ENCODE data around the gene AKR1B1. TPM values are rescaled to one million over a fixed set of nuclear protein-coding genes. Genes with fewer than 3 reads are reported as not detected.

AKR1B1 gene
- total RNA-seq, 4 donors from 2014 or later, result 90.4 to 147 (median 123) TPM

DNA sequence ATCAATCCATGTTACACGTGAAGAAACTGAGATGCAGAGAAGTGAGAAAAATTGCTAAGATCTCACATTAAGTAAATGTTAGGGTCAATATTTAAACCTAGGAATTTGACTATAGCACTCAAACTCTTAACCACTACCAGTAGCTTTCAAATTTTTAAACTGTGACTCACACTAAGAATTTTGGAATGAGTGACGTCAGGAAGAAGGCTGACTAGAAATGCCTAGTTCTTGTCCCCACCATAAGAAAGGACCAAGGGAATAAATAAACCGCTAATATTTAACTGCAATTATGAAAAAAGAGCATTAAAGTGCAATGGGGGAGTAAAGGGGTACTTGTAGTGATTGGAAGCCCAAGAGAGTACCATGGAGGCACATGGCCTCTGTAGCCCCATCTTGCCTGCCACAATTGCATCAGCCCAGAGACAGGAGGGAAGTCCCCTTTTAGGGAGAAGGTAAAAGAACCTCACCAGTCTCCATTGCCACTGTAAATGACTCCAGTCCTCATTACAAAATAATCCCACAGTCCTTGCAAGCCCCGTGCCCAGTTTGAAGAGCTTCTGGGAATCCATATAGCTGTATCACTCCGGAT, 3.5 kb upstream of the AKR1B1 start:
- TF ChIP-seq, protein P1, sequence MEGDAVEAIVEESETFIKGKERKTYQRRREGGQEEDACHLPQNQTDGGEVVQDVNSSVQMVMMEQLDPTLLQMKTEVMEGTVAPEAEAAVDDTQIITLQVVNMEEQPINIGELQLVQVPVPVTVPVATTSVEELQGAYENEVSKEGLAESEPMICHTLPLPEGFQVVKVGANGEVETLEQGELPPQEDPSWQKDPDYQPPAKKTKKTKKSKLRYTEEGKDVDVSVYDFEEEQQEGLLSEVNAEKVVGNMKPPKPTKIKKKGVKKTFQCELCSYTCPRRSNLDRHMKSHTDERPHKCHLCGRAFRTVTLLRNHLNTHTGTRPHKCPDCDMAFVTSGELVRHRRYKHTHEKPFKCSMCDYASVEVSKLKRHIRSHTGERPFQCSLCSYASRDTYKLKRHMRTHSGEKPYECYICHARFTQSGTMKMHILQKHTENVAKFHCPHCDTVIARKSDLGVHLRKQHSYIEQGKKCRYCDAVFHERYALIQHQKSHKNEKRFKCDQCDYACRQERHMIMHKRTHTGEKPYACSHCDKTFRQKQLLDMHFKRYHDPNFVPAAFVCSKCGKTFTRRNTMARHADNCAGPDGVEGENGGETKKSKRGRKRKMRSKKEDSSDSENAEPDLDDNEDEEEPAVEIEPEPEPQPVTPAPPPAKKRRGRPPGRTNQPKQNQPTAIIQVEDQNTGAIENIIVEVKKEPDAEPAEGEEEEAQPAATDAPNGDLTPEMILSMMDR (IDR thresholded peaks at IDR 0.05; ENCODE audit: low read depth), result no peak

DNA sequence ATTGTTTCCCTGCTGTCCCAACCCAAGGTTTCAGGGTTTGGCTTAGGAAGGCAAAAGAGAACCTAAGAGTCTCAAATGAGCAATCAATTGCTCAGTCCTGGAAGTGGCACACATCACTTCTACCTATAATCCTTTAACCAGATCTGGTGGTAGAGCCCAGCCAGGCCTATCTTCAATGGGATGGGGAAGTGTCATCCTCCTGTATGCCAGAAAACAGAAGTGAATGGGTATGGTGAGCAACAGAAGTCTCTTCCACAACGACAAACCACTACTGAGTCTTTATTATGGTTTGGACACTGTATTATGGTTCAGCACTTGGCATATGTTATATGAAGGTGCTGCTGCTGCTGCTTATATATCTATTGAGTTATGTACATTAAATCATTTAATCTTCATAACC, 3.0 kb upstream of the AKR1B1 start:
- TF ChIP-seq, protein P1 (IDR thresholded peaks at IDR 0.05; ENCODE audit: low read depth), result no peak

DNA sequence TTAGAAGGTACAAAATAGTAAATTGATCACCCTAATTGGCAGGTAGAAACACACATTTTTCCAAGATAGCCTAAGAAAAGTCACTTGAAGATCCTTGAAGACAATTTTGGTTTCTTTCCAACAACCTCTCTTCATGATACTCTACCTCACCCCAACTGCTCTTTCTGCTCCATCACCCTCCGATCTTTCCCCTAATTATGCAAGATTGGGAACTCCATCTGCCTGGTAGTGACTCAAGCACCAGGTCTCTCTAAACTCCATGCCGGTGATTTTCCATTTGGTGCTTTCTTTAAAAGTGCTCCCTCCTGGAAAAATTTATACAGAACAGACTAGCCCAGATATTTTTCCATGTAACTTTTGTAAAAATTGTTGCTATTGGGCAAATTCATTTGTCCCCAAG, 1.1 kb upstream of the AKR1B1 start:
- TF ChIP-seq, protein P1 (IDR thresholded peaks at IDR 0.05; ENCODE audit: low read depth), result no peak

DNA sequence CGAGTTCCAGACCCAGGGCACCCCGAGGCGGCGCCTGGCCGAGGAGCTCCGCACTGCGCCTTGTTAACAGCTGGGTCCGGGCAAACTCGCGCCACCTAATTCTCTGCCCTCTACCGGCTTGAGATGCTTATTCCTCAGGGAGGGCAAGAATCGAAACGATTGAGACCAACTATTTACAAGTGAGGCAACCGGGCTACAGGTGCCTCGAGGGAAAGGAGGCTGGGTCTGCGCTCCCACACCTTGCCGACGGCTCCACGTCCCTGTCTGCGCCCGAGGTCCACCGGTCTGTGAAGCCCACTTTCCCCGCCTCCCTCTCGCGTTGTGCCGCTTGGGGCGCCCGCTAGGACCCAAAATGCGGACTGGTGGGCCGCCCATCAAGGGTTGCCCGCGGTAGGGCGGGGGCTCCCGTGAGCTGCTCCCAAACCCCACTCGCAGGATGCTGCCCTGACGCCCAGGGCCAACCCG, 527 bp downstream of the AKR1B1 start:
- TF ChIP-seq, protein P1 (IDR thresholded peaks at IDR 0.05; ENCODE audit: low read depth), result no peak

DNA sequence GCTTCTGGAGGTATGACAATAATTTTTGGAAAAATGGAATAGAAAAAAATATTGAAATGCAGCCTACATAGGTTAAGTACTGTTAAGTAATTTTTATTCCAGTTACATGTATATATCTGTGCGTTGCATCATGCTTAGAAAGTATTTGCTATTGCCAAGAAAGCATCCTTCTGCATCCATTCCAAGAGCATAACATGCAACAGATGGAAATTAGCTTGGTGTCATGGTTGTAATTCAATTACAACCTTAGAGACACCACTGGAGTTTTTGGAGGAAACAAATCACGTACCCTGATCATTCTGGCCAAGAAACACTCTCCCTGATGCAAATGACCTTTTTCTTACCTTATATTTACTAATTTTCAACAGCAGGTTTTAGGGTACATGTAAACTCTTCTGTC, 1.7 kb downstream of the AKR1B1 start:
- TF ChIP-seq, protein P1 (IDR thresholded peaks at IDR 0.05; ENCODE audit: low read depth), result no peak

DNA sequence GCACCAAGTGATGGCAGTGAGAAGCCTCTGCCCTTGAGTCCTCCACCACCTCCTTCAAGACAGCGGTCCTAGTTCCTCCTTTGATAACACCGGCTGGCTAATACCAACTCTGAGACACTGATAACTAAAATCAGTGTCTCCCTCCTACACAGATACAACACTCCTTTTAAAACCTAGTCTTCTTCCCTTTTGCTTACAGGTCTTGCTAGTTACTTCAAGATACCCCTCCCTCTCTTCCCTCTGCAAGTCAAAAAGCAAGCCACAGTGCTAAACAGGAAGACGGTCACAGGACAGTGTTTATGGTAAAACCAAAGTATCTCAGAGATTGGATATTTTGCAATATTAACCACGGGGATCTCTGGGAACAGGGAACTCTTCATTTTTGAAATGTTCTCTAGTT, 4.6 kb downstream of the AKR1B1 start:
- TF ChIP-seq, protein P1 (IDR thresholded peaks at IDR 0.05; ENCODE audit: low read depth), result no peak

DNA sequence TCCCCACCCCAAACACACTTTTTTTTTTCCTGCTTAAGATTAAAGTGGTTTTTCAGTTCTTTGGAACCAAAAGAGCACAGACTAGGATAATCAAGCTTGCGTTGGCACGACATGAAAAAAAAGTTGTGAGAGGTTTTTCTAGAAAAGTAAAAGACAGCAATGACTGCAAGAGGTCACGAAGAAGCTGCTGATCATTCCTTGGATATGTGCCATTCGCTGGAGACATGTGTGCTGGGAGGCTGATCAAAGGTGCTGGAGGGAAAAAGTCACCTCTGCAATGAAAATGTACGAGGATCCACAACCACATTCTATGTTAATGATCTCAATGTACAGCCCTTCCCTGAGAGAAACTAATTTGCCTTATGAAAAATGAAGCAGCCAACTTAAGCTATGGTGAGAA, 5.4 kb downstream of the AKR1B1 start:
- TF ChIP-seq, protein P1 (IDR thresholded peaks at IDR 0.05; ENCODE audit: low read depth), result no peak

Measured in subcutaneous adipose tissue (tissue), 4 donors.